Measurements from ENCODE around the gene ARVCF.

The ARVCF gene

GRCh38 chr22:19997561-19998231 lies 18.9 kb downstream of the ARVCF start:
- DNase-seq: no peak

DNA sequence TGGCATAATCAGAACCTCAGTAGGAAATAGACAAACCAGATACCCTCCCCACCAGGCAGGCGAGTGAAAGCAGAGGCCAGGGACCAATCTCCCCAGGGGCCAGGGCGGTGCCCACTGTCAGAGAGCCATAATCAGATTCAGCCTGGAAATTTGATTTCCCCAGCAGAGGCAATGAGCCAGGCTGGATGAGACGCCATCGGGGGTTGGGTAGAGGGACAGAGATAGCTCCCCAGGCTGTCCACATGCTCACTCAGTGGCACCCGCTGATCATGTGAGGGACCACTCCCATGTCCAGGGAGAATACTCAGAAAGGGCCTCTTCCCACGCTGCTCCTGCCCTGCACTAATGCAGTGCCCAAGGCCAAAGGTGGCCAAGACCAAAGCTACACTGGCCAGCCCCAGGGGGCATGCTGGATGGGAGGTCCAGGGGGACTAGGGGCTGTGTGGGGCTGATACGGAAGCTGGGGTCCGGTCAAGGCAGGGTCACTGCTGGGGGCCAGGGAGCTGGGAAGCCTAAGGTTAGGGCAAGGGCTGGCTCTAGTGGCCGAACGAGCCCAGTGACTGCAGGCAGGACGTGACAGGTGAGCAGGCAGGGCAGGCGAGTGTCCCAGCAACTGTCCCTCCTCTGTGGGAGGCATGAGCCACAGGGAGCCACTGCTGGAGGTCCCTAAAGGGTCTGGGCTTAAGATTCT lies 19.8 kb downstream of the ARVCF start:
- DNase-seq: no peak

GRCh38 chr22:19995611-19996339 lies 20.8 kb downstream of the ARVCF start:
- no peak for DNase-seq

GRCh38 chr22:19994851-19995610 lies 21.6 kb downstream of the ARVCF start:
- DNase-seq: no peak

GRCh38 chr22:19993926-19994325 lies 22.7 kb downstream of the ARVCF start:
- no peak for DNase-seq

- DNase-seq: no peak
Measured at GRCh38 chr22:19992921-19993355, 23.7 kb downstream of the ARVCF start.

DNA sequence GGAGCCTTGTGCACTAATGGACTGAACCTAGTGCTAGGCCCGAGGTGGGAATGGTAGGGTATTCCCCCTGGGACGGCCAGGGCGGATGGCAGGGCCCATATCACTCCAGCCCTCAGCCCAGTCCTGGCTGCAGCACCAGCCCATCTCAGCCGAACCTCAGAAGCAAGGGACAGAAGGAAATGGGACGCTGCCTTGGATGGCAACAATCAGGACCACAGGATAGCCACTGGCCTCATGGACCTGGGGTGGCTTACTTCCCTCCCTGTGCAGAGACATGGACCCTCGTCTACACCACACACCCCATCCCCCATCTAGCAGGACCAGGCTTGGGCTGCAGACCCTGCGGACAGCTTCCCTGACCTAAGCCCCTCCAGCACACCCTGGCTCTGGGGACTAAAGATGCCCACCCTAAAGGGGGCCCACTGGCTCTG lies 24.1 kb downstream of the ARVCF start:
- DNase-seq: no peak

- peak; percentile 62 to 68 for DNase-seq
Measured at GRCh38 chr22:19991645-19992451, 24.8 kb downstream of the ARVCF start.

GRCh38 chr22:19991395-19991644 lies 25.3 kb downstream of the ARVCF start:
- DNase-seq: no peak

DNA sequence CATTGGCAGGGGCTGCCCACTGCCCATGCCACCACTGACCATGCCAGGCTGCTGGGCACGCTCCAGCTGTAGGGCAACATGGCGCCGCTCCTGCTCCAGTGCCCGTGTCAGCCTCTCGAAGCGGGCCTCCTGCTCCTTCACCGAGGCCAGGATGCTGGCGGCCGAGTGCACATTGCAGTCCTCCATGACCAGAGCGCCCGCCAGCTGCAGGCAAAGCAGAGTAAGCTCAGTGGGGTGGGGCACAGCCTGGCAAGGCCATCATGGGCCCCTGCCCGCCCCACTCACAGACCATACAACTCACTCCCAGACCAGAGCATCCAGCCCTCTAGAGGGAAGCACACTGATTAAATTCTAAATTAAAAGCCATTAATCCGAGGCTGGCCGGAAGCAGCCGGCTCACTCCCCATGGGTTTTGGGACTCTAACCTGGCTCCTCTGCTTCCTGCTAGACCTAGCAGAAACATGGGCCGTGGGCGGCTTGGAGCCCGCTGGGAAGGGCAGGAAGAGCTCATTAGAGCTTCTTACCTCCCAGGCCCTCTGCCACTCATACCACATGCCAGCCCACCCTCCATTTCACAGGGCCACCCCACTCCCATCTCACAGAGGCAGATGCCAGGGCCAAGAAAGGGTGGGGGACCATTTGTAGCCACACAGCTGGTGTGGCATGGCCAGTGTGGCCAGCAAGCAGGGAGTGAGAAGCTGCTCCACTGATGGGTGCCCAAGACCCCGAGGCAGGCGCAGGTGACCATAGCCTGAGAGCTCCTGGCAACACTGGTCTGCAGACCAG lies 25.8 kb downstream of the ARVCF start:
- DNase-seq: no peak

- no peak for DNase-seq
Measured at GRCh38 chr22:19990188-19990587, 26.4 kb downstream of the ARVCF start.

- DNase-seq: no peak
Measured at GRCh38 chr22:19989725-19990067, 26.9 kb downstream of the ARVCF start.

DNA sequence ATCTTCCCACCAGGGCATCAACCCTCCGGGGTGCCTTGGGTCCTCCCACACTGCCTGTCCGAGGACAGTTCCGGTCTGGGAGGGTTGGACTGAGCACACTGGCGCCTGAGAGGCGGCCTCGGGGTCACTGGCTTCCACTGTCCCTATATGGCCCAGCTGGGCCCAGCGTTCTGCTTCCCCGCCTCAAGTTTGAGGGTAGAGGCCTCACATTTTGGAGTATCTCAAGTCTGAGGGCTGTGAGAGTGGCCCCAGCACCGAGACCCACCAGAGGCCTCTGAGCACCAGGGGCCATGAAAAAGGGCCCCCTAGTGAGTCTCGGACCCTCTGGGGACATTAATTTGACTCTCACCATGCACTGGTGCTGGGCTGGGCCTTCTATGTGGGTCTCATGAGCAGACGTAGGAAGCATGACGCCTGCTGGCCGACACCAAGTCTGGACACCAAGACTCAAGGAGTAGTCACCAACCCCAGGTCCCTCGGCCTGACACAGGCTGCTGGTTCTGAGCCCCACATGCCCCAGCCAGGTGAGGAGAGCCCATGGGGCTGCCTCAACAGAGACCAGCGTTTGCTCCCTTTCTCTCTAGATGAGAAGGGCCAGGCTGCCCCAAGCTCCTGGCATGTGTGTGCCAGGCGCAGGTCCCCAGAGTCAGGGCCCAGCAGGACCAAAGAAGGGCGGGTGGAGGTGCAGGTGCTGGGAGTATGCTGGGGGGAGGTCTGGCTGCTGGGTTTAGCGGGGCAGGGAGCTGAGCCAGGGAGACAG lies 27.5 kb downstream of the ARVCF start:
- no peak for DNase-seq

GRCh38 chr22:19988331-19988808 lies 28.3 kb downstream of the ARVCF start:
- DNase-seq: no peak

DNA sequence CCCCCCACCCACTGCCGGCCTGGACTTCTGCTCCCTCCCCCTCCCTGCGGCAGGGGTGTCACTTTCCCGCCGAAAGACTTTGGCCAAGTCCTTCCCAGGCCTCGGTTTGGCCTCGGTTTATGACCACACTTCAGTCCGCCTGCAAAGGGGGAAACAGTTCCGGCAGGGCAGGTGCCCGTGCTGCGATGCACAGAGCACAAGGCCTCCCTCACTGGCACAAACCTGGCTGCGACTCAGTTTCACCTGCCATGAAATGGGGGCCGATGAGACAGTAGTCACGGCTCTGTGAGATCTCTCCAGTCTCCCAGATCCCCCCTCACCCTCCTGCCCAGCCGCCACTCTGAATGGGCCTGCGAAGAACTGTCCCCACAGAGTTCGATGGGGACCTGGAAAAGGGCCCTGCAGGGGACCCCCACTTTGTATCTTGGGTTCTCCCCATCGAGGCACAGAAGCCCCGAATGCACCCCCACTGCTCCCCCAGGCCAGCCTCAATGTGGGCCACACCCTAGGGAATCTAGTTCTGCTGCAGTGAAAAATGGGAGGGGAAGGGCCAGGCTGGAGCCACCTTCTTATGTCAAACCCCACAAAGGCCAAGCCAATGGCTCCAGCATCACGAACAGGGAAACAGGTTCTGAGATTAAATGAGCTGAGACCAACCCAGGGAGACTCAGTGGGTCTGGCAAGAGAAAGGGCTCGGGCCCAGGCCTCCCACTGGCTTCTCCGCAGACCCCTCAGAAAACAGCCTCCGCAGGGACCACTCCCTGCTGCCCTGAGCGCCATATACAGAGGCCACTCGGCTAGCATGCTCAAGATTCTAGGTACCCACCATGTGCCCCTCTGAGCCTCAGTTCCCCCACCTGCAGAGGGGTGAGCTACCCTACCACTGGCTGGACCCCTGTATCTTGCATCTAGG lies 29.0 kb downstream of the ARVCF start:
- no peak for DNase-seq

DNA sequence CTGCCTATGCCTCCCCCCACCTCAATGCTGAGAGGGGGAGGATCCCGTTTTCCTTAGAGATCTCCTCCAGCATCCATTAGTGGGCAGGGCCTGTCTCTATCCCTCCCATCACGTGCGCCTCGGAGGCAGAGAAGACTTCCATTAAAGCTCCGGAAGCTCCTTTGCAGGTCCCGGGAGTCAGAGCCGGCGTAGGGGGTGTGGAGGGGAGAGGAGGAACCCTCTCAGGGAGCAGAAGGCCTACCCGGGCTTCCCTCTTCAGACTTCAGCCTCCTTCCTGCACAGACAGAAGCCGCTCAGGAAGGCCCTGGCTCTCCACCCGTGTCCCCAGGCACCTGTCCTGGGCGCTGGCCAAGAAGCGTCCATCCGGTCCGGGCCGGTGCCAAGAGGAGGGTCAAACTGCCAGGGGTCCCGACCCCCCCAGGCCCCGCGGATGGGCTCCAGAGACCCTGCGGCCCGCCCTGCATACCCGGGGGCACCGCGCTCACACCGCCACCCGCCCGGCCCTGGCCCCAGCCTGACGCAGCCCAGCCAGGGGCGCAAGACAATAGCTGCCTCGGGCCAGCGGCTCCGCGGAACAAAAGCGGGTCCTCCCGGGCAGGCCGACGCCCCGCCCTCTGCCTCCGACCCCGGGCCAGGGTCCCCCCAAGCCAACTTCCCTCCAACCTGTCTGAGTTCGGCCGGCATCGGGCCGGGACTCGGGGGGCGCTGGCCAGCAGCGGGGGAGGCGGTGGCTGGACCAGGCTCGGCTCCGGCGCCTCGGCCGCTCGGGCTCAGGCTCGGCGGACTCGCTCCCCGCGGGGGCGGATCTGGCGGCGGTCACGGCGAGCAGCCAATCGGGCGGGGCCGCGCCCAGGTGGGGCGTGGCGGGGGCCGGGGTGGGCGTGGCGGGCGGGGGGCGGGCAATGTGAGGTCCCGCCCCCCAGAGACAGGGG lies 29.9 kb downstream of the ARVCF start:
- peak; percentile 57 to 64 for DNase-seq

- no peak for DNase-seq
Measured at GRCh38 chr22:19986011-19986409, 30.6 kb downstream of the ARVCF start.

All from SHP77 (cell line).